ENCODE results near the gene CASZ1. TPM values are rescaled to one million over a fixed set of nuclear protein-coding genes. Genes with fewer than 3 reads are reported as not detected.

Gene CASZ1
- total and polyA plus RNA-seq, 9 of the 15 experiments (the other 6 are each of a cell fraction or from before 2014, with no cell fraction given), result 0.01 to 4.0 (median 0.76) TPM; not detected in 1

DNA sequence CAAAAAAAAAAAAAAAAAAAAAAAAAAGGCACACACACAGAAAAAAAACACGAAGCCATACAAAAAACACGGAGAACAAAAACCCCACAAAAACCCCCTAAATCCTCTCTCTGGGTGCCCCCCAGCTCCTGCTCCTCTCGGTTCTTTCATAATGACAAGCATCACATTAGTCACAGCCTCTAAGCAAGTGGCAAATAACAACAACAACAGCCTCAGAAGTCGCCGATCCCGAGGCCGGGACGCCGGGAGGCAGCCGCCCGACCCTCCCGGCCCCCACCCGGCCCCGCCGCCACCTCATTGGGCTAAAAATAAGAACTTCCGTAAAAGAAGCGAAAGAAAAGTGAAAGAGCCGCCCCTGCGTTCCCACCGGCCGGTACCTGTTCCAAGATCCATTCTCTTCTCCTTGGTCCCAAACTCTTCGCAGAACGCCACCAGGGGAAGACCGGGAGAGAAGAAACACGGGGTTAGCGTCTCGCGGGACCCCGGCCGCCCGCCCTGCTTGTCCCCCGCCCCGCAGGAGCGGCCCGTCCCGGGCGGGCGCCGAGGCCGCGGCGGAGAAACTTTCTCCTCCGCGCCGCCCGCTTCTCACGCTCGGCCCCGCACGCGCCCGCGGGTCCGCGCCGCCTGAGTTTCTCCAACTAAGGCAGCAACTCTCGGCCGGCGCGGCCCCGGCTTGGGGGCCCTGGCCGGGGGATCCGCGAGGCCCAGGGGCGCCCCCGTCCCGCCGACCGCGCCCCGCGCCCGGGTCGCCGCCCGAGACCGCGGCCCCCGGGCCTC, 102.8 kb downstream of the CASZ1 start (continued):
- TF ChIP-seq ZNF512 (tag; IDR thresholded peaks at IDR 0.05) (0 out of 2 replicates have a peak, but pooled peaks have one; percentile 35), NRF1 (conservative IDR thresholded peaks at IDR 0.05 in 1 of 2, IDR thresholded peaks at IDR 0.05 in 1 of 2) (peak in 1 of 2 experiments; percentile 18; a peak in 2 of 4 replicates)

DNA sequence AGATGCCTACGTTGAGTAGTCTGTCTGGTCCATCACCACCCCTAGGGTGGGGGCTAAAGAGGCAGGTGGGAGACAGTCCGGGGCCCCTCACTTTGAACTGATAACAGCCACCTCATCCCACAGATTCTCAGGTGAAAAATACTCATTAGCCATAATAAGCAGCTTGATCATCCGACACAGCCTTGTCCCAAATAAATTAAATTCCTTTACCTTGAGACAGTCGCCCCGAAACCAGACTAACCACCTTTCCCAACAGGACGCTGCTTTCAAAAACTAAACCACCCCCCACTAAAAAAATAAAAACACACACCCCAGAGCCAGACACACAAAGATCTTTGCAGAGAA, 103.3 kb downstream of the CASZ1 start:
- intact Hi-C loops (cut with micrococcal nuclease), result loop anchor here (10.0 kb wide), 1 partner anchor 172 kb away; no protein-coding TSS in a partner anchor
- peak; percentile 23 for FAIRE-seq
- Histone ChIP-seq H3K36me3 (ENCODE audit: control insufficient read depth, insufficient read depth, low read length) (no peaks in the 10 kb centered on the region), H3K4me2 (ENCODE audit: insufficient read depth, low read length) (no peak overlapping the region), H3K27ac (ENCODE audit: extremely low read depth, low read depth, low read length) (no peak overlapping the region), H3K79me2 (ENCODE audit: control insufficient read depth, insufficient read depth, low read length) (no peaks in the 10 kb centered on the region), H2AFZ (ENCODE audit: low read depth, low read length) (no peak overlapping the region), H3K27me3 (ENCODE audit: control insufficient read depth in 2 of 2, insufficient read depth in 2 of 2, low read length in 2 of 2) (peaks cover 24 to 27% of the 10 kb centered on the region in 2 experiments; a peak in 4 of 5 replicates), H3K4me1 (replicated peaks in 1 of 2; ENCODE audit: control insufficient read depth in 2 of 2, insufficient read depth in 2 of 2, low read length in 2 of 2) (peaks cover 3 to 50% of the 10 kb centered on the region in 2 experiments; a peak in 3 of 5 replicates), H3K4me3 (no peak overlapping the region), H3K9ac (ENCODE audit: insufficient read depth in 1 of 2, low read depth in 2 of 2, low read length in 2 of 2) (no peak overlapping the region), H3K9me1 (ENCODE audit: control insufficient read depth, insufficient read depth, low read length) (no peaks in the 10 kb centered on the region), H4K20me1 (replicated peaks; ENCODE audit: control insufficient read depth, insufficient read depth, low read length) (peaks cover 13% of the 10 kb centered on the region; the same call in 1 of the 2 replicates), H3K9me3 (replicated peaks; ENCODE audit: control insufficient read depth, insufficient read depth, low read depth, low read length) (no peaks in the 10 kb centered on the region)
- 67% methylated on average over 6 of the region's 6 CpGs for WGBS (ENCODE audit: insufficient coverage, low coverage, missing lambda C conversion rate)
- no peak for DNase-seq (ENCODE audit: extremely low read depth in 1 of 4, low spot score in 3 of 4)
- ChIA-PET CTCF (ENCODE audit: low intra/inter-chr PET ratio) (no interaction called here), POLR2A (no interaction called here)
- BruUV-seq (replicated peaks), result no TSS peak
- in situ Hi-C loops (cut with MboI), result no loop called here
- no peak for ATAC-seq
- TF ChIP-seq TRIM28 (IDR thresholded peaks at IDR 0.05) (no peak), TEAD2 (tag; IDR thresholded peaks at IDR 0.05) (no peak), XRCC4 (IDR thresholded peaks at IDR 0.05; ENCODE audit: extremely low read depth, insufficient read depth, insufficient read length) (no peak), ZFP30 (CRISPR knock-in tag; IDR thresholded peaks at IDR 0.05; ENCODE audit: borderline replicate concordance) (no peak), RUNX1 (IDR thresholded peaks at IDR 0.05; ENCODE audit: low read depth) (no peak)
